PFSK-1 (cell line): ENCODE results near the gene ADAMTS1.

Experiments
- POLR2AphosphoS5 ChIP-seq: IDR thresholded peaks from 2 replicates; pipeline ENCODE4 v1.6.1; 2012; ENCODE audit warnings: low read depth, mild to moderate bottlenecking, control low read depth, low read length, moderate library complexity
- REST ChIP-seq, 2 experiments: IDR thresholded peaks; 2 replicates each; pipeline versions ENCODE4 v1.6.1 to v1.8.0; 2011 to 2012; ENCODE audit warnings: low read depth in 2 of 2, low read length in 2 of 2, control low read depth in 1 of 2, inconsistent platforms in 1 of 2, mild to moderate bottlenecking in 1 of 2, moderate library complexity in 1 of 2; ENCODE audit not compliant: insufficient read depth in 1 of 2
- SIN3A ChIP-seq: IDR thresholded peaks from 2 replicates; pipeline ENCODE4 v1.6.1; 2012; ENCODE audit warnings: mild to moderate bottlenecking, low read length, moderate library complexity, borderline replicate concordance; ENCODE audit not compliant: insufficient read depth

DNA sequence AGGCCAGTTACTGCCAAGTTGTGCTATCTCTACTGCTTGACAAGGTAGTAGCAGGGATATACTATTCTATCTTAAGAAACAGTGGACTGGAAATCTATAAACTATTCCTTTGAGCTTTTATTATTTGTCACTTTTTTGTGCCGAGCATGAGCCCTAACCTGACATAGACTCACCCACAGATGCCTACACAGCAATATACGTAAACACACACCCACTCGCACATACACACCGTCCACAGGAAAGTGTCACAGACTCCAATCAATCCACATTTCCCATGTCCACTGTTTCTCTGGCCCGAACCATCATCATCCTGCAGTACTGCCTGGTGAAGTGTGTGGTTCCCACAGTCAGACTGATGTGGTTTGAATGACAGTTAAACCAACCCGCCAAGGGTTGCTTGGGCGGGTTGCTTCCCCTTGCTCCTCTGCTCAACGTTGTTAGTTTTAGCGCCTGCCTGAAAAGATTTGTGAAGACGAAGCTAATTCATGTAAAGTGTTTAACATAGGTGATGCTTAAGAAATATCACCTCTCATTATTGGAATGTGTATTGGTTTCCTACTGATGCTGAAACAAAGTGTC, 47.2 kb downstream of the ADAMTS1 start:
- TF ChIP-seq POLR2AphosphoS5 (no peak), REST (IDR thresholded peaks at IDR 0.05; ENCODE audit: insufficient read depth in 1 of 2, low read depth in 2 of 2, low read length in 2 of 2) (no peak), SIN3A (no peak)
